ENCODE results near the gene SLC12A7. TPM values are rescaled to one million over a fixed set of nuclear protein-coding genes. Genes with fewer than 3 reads are reported as not detected.

Gene SLC12A7
- total RNA-seq = 7.3 and 16.1 TPM in 2 replicates

DNA sequence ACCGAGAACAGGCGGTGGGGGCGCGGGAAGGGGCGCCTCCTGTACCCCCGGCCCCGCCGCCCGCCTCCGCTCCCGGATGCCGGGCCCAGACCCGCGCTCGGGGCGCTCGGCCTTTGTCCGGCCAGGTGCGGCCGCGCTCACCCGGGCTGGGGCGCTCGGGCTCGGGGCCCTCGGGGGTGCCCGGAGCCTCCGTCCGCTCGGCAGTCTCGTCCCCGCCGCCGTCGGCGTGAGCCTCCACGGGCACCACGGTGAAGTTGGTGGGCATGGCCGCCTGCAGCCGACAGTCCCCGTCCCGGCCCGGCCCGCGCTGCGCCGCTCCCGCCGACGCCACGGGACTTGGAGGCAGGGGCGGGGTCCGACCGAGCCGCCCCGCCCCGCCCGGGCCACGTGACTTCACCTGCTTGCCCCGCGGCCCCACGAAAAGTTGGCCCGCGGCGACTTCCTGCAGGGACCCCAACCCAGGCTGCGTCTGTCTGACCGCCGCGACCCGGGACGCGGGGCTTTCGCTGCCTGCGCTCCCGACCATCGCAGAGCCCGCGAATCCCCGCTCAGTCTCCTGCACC is at the start of gene SLC12A7:
SLC12A7 (minus strand) TSS at position 337 of the 563 bp plus-strand sequence; CDS start at position 265, 72 bp downstream.

DNA sequence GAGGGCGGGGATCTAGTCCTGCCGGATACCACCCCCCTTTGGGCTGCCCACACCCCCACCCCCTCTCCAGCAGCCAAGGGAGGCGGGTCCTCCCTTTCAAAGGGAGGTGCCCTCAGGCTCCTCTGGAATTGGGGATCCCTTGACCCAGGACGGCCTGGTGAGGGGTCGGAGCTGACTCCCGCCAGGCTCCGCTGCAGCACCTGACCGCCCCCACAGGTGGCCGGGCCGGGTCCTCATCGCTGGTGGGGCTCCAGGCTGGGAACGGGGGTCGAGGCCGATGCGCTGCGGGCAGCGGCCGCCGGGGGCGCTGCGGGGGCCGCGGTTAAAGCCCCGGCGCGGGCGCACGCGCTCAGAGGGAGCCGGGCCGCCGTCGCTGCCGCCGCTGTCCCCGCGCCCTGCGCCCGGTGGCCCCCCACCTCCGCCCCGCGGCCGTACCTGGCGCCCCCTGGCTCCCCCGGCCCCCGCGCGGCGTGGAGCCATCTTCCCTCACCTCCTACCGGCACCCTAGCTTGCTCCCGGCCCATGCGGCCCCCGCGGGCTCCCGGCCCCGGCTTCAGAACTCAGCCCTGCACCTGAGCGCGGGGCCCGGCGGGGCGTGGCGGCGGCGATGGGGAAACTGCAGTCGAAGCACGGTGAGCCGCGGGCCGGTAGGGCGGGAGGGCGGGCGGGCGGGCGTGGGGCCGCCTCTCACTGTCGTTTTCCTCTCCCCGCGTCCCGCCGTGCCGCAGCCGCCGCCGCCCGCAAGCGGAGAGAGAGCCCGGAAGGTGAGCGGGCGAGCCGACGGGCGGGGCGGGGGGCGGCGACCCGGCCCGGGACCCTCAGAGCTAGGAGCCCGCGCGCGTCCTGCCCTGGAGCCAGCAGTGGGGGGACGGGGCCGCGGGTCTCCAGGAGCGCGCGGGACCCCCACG is 103.2 kb downstream of the SLC12A7 start, which contains the start of gene NKD2:
NKD2 (plus strand) TSS at position 352 of the 908 bp plus-strand sequence; CDS start at position 608, 256 bp downstream.

Other genes starting within 250 kb of the SLC12A7 start
- 41.5 and 56.0 TPM in 2 replicates for gene BRD9, start 219.3 kb downstream of the SLC12A7 start, total RNA-seq
- 1.8 and 4.1 TPM in 2 replicates for gene TRIP13, start 219.2 kb downstream of the SLC12A7 start, total RNA-seq
- 0.16 and 4.0 TPM in 2 replicates for gene NKD2, start 103.3 kb downstream of the SLC12A7 start, total RNA-seq
- gene SLC6A19, start 89.5 kb upstream of the SLC12A7 start, total RNA-seq = not detected in 2 replicates
- not detected in 2 replicates for gene SLC6A18, start 113.3 kb upstream of the SLC12A7 start, total RNA-seq
- not detected in 2 replicates for gene TERT, start 183.0 kb upstream of the SLC12A7 start, total RNA-seq
- gene CLPTM1L, start 233.0 kb upstream of the SLC12A7 start, total RNA-seq = 200 and 262 TPM in 2 replicates